Endothelial cell of umbilical vein (primary cell): ENCODE measurements around the gene THTPA. TPM values are rescaled to one million over a fixed set of nuclear protein-coding genes. Genes with fewer than 3 reads are reported as not detected.

ENCODE experiments used
- BruUV-seq: library from RNA; stranded (reverse); fragments of 400-500 nt; replicated peaks from 2 replicates; lab custom pipeline; 2021; lab: Mats Ljungman, UMichigan
- CTCF ChIA-PET: fragments of 300-600, 350-600 bp; sonication (Branson Sonifier 250); formaldehyde crosslinking; loops from one replicate; lab custom pipeline; 2021; ENCODE audit warnings: antibody characterized with exemption, inconsistent platforms; lab: Charles Lee
- POLR2A ChIA-PET: fragments of 300-600, 350-600 bp; sonication (Branson Sonifier 250); formaldehyde crosslinking; loops from one replicate; lab custom pipeline; 2021; ENCODE audit warnings: antibody characterized with exemption, inconsistent platforms; lab: Charles Lee
- DNase-seq: peaks from one replicate; pipeline ENCODE4 v3.0.0-alpha.2; 2011; ENCODE audit warnings: low read depth, low spot score
- FAIRE-seq: peaks from 2 replicates; lab custom pipeline; 2011; peaks lifted over from hg19 to GRCh38; lab: Jason Lieb, UNC
- H2AFZ ChIP-seq: 2 replicates; pipeline ENCODE4 v1.6.0; 2012; ENCODE audit warnings: low read depth, low read length, control low read depth, inconsistent platforms
- H3K27ac ChIP-seq: 2 replicates; pipeline ENCODE4 v1.5.1; 2011; ENCODE audit warnings: low read depth, mild to moderate bottlenecking, control low read depth, low read length, moderate library complexity; ENCODE audit not compliant: insufficient read depth
- H3K27me3 ChIP-seq, 2 experiments: 2 replicates each; pipeline versions ENCODE4 v1.6.0 to v1.6.1; 2011; ENCODE audit warnings: low read length in 2 of 2, mixed read lengths in 1 of 2; ENCODE audit not compliant: control insufficient read depth in 2 of 2, insufficient read depth in 2 of 2
- H3K36me3 ChIP-seq, 2 experiments: 2 replicates in 1 of 2; 3 replicates in 1 of 2; pipeline ENCODE4 v1.5.1; 2011; ENCODE audit warnings: low read length in 2 of 2, mild to moderate bottlenecking in 1 of 2, moderate library complexity in 1 of 2; ENCODE audit not compliant: control insufficient read depth in 2 of 2, insufficient read depth in 2 of 2; ENCODE audit errors: extremely low read depth in 1 of 2
- H3K4me1 ChIP-seq: 3 replicates; pipeline ENCODE4 v1.5.1; 2011; ENCODE audit warnings: mild to moderate bottlenecking, low read length; ENCODE audit not compliant: control insufficient read depth, insufficient read depth; ENCODE audit errors: extremely low read depth
- H3K4me2 ChIP-seq: 2 replicates; pipeline ENCODE4 v1.6.1; 2011; ENCODE audit warnings: low read length, control low read depth, mixed read lengths; ENCODE audit not compliant: insufficient read depth
- H3K4me3 ChIP-seq, 3 experiments: fragments of 200-600 bp in 1 of 3; sonication (generic), shearing (Covaris generic) in 1 of 3; replicated peaks in 1 of 3; 2 replicates each; pipeline ENCODE4 v1.5.1; 2011 to 2016; ENCODE audit warnings: control low read depth in 3 of 3, low read length in 3 of 3, mild to moderate bottlenecking in 2 of 3, inconsistent platforms in 1 of 3, low read depth in 1 of 3, moderate library complexity in 1 of 3; ENCODE audit not compliant: insufficient read depth in 1 of 3
- H3K79me2 ChIP-seq: 2 replicates; pipeline ENCODE4 v1.6.0; 2012; ENCODE audit warnings: low read length, inconsistent platforms; ENCODE audit not compliant: control insufficient read depth, insufficient read depth
- H3K9ac ChIP-seq: replicated peaks from 2 replicates; pipeline ENCODE3; 2011; ENCODE audit warnings: low read length, control low read depth; ENCODE audit not compliant: insufficient read depth; ENCODE audit errors: extremely low read depth
- H3K9me1 ChIP-seq: replicated peaks from 3 replicates; pipeline ENCODE4 v1.6.0; 2011; ENCODE audit warnings: mild to moderate bottlenecking, low read length; ENCODE audit not compliant: control insufficient read depth, insufficient read depth; ENCODE audit errors: extremely low read depth
- H3K9me3 ChIP-seq: replicated peaks from 2 replicates; pipeline ENCODE4 v1.5.1; 2012; ENCODE audit warnings: low read length, inconsistent platforms; ENCODE audit not compliant: control insufficient read depth, insufficient read depth
- H4K20me1 ChIP-seq: replicated peaks from 2 replicates; pipeline ENCODE3; 2011; ENCODE audit warnings: mild to moderate bottlenecking, low read length; ENCODE audit not compliant: control insufficient read depth, insufficient read depth; ENCODE audit errors: extremely low read depth
- CTCF ChIP-seq, 2 donors: IDR thresholded peaks; 1 replicate in 1 of 2; 2 replicates in 1 of 2; pipeline ENCODE4 v1.5.1; 2011; ENCODE audit warnings: low read length in 2 of 2, mild to moderate bottlenecking in 2 of 2, moderate library complexity in 2 of 2, control low read depth in 1 of 2, inconsistent platforms in 1 of 2, low read depth in 1 of 2; ENCODE audit not compliant: insufficient read depth in 1 of 2; ENCODE audit errors: extremely low read depth in 1 of 2
- EZH2 ChIP-seq: IDR thresholded peaks from 2 replicates; pipeline ENCODE4 v1.6.1; 2012; ENCODE audit warnings: borderline replicate concordance, low read depth, mild to moderate bottlenecking, moderate library complexity, low read length, inconsistent platforms; ENCODE audit not compliant: severe bottlenecking
- FOS ChIP-seq: IDR thresholded peaks from 2 replicates; pipeline ENCODE4 v1.6.1; 2011; ENCODE audit warnings: mild to moderate bottlenecking, low read length, moderate library complexity, borderline replicate concordance; ENCODE audit not compliant: insufficient read depth
- GATA2 ChIP-seq: IDR thresholded peaks from 2 replicates; pipeline ENCODE4 v1.7.0; 2011; ENCODE audit warnings: low read depth, mild to moderate bottlenecking, moderate library complexity, mixed read lengths, low read length; ENCODE audit not compliant: insufficient read length, insufficient read depth
- JUN ChIP-seq: IDR thresholded peaks from 2 replicates; pipeline ENCODE4 v1.6.1; 2011; ENCODE audit warnings: borderline replicate concordance, low read depth; ENCODE audit not compliant: insufficient read length, insufficient read depth
- MAX ChIP-seq: IDR thresholded peaks from 2 replicates; pipeline ENCODE4 v1.6.1; 2011; ENCODE audit not compliant: insufficient read depth, insufficient read length
- MYC ChIP-seq: IDR thresholded peaks from one replicate; pipeline ENCODE4 v1.6.1; 2011; ENCODE audit warnings: mild to moderate bottlenecking, low read depth, low read length
- POLR2A ChIP-seq: IDR thresholded peaks from 2 replicates; pipeline ENCODE4 v1.6.1; 2012; ENCODE audit warnings: low read depth, mild to moderate bottlenecking, control low read depth, low read length
- POLR2AphosphoS5 ChIP-seq: IDR thresholded peaks from 2 replicates; pipeline ENCODE4 v1.6.1; 2012; ENCODE audit warnings: low read depth, mild to moderate bottlenecking, control low read depth, low read length, moderate library complexity; ENCODE audit not compliant: insufficient read depth
- dilution Hi-C: fragments of 300-500 bp; cut with MboI; formaldehyde crosslinking; loops from one replicate; pipeline ENCODE4 v1.15.0; 2019; ENCODE audit warnings: low sequenced_read_pairs; ENCODE audit not compliant: extremely low pct_ligation_motif_present
- intact Hi-C: fragments of 100-400 bp; cut with micrococcal nuclease; formaldehyde crosslinking; loops from one replicate; pipeline ENCODE4 v1.10.0; 2022
- polyA plus RNA-seq, 4 experiments: library from polyadenylated mRNA; depleted of rRNA in 3 of 4; stranded (reverse) in 3 of 4; unstranded in 1 of 4; fragments of >200 nt; gene quantifications; 2 replicates each; pipeline versions ENCODE4 v1.2.1 to v1.2.3, GENCODE V29; 2011 to 2012; ENCODE audit warnings: missing spikeins in 1 of 4
- total RNA-seq: library from RNA; stranded (reverse); gene quantifications from 2 replicates; pipeline ENCODE4 v1.2.3, GENCODE V29; 2021

THTPA gene
- total and polyA plus RNA-seq, 2 donors (not counting 3 experiments of a cell fraction or from before 2014, with no cell fraction given) = 10.8 to 12.5 TPM

GRCh38 chr14:23512156-23512555 lies 43.9 kb upstream of the THTPA start:
- Histone ChIP-seq H3K9ac (no peak overlapping the region), H3K4me1 (no peaks in the 10 kb centered on the region), H3K36me3 (no peaks in the 10 kb centered on the region), H3K9me1 (no peaks in the 10 kb centered on the region), H3K4me3 (no peak overlapping the region), H3K79me2 (no peaks in the 10 kb centered on the region), H2AFZ (no peak overlapping the region), H4K20me1 (no peaks in the 10 kb centered on the region), H3K4me2 (no peak overlapping the region), H3K9me3 (no peaks in the 10 kb centered on the region), H3K27ac (no peak overlapping the region), H3K27me3 (no peaks in the 10 kb centered on the region)
- dilution Hi-C loops = no loop called here
- no peak for FAIRE-seq
- no peak for DNase-seq
- ChIA-PET POLR2A (no interaction called here), CTCF (interaction anchor here (1.6 kb wide), 1 partner anchor 16 kb away, joined by 3 read pairs; no protein-coding TSS in a partner anchor)
- intact Hi-C loops = no loop called here
- BruUV-seq = no TSS peak
- TF ChIP-seq EZH2 (no peak), JUN (no peak), POLR2AphosphoS5 (no peak), GATA2 (no peak), MYC (no peak), POLR2A (no peak), MAX (no peak), CTCF (IDR thresholded peaks at IDR 0.05; ENCODE audit: extremely low read depth in 1 of 2, insufficient read depth in 1 of 2, low read depth in 1 of 2, low read length in 2 of 2) (no peak), FOS (no peak)
